VCaP (cell line): ENCODE data around the gene GPSM1.

Experiments used
- H3K27ac ChIP-seq: fragments of 450-650 bp; 2 replicates; pipeline ENCODE4 v1.5.1; 2017
- CTCF ChIP-seq: fragments of 450-650 bp; conservative IDR thresholded peaks from 2 replicates; pipeline ENCODE4 v1.5.1; 2017; ENCODE audit warnings: mild to moderate bottlenecking, moderate library complexity

Gene GPSM1

GRCh38 chr9:136297016-136297691 is 30.2 kb upstream of the GPSM1 start:
- TF ChIP-seq CTCF = 0 out of 2 replicates have a peak, but pooled peaks have one; percentile 15
- peak overlapping the region; percentile 55 for H3K27ac ChIP-seq

GRCh38 chr9:136297766-136298735 is 29.3 kb upstream of the GPSM1 start:
- peak overlapping the region; percentile 55; the same call in 1 of the 2 replicates for H3K27ac ChIP-seq
- no peak for TF ChIP-seq CTCF

GRCh38 chr9:136299116-136299515 is 28.2 kb upstream of the GPSM1 start:
- TF ChIP-seq CTCF = no peak

GRCh38 chr9:136299541-136299940 is 27.8 kb upstream of the GPSM1 start:
- no peak overlapping the region for H3K27ac ChIP-seq
- TF ChIP-seq CTCF = no peak

More at GRCh38 chr9:136299116-136299515, 28.2 kb upstream of the GPSM1 start:
- H3K27ac ChIP-seq = no peak overlapping the region

GRCh38 chr9:136300016-136300545 is 27.3 kb upstream of the GPSM1 start:
- H3K27ac ChIP-seq = no peak overlapping the region
- TF ChIP-seq CTCF = no peak

GRCh38 chr9:136300866-136301265 is 26.5 kb upstream of the GPSM1 start:
- no peak for TF ChIP-seq CTCF
- no peak overlapping the region for H3K27ac ChIP-seq

- no peak overlapping the region for H3K27ac ChIP-seq
- TF ChIP-seq CTCF = no peak
Observed at GRCh38 chr9:136302527-136302926, 24.8 kb upstream of the GPSM1 start.
